Activated T-cell treated with anti-CD3 and anti-CD28 coated beads, Interleukin-2, amount 50 U/mL, for 72 hours (primary cell): ENCODE results near the gene HNRNPUL2. TPM values are rescaled to one million over a fixed set of nuclear protein-coding genes. Genes with fewer than 3 reads are reported as not detected.

Experiments used
- ATAC-seq, 2 donors: fragments of 150-1000 bp; cut with Tn5 transposase; replicated peaks in 1 of 2; 2 replicates each; pipeline ENCODE4 v1.10.0; 2021; ENCODE audit warnings: moderate library complexity in 2 of 2, mild to moderate bottlenecking in 1 of 2
- DNase-seq, 2 donors: peaks; one replicate each; pipeline ENCODE4 v3.0.0; 2021 to 2022; ENCODE audit warnings: mixed read lengths in 1 of 2
- H3K27ac Mint-ChIP-seq: one replicate; pipeline ENCODE4 v1.8.0; 2022; ENCODE audit warnings: mild to moderate bottlenecking, moderate library complexity, mixed read lengths
- H3K27me3 Mint-ChIP-seq: one replicate; pipeline ENCODE4 v1.8.0; 2022; ENCODE audit warnings: low read depth, mixed read lengths
- H3K36me3 Mint-ChIP-seq, 2 donors: one replicate each; pipeline ENCODE4 v1.8.0; 2022; ENCODE audit warnings: mixed read lengths in 2 of 2, mild to moderate bottlenecking in 1 of 2; ENCODE audit not compliant: insufficient read depth in 2 of 2
- H3K4me1 Mint-ChIP-seq: one replicate; pipeline ENCODE4 v1.8.0; 2022; ENCODE audit warnings: low read depth, mixed read lengths
- H3K4me3 Mint-ChIP-seq, 2 donors: one replicate each; pipeline ENCODE4 v1.8.0; 2022; ENCODE audit warnings: mild to moderate bottlenecking in 2 of 2, mixed read lengths in 2 of 2, moderate library complexity in 2 of 2
- H3K9me3 Mint-ChIP-seq, 2 donors: one replicate each; pipeline ENCODE4 v1.8.0; 2022; ENCODE audit warnings: mixed read lengths in 2 of 2
- total RNA-seq, 2 donors: library from RNA; stranded (reverse); gene quantifications; one replicate each; pipeline ENCODE4 v1.2.3, GENCODE V29; 2022

Gene HNRNPUL2
- total RNA-seq, 2 donors from 2014 or later, result 56.7 to 66.8 TPM

DNA sequence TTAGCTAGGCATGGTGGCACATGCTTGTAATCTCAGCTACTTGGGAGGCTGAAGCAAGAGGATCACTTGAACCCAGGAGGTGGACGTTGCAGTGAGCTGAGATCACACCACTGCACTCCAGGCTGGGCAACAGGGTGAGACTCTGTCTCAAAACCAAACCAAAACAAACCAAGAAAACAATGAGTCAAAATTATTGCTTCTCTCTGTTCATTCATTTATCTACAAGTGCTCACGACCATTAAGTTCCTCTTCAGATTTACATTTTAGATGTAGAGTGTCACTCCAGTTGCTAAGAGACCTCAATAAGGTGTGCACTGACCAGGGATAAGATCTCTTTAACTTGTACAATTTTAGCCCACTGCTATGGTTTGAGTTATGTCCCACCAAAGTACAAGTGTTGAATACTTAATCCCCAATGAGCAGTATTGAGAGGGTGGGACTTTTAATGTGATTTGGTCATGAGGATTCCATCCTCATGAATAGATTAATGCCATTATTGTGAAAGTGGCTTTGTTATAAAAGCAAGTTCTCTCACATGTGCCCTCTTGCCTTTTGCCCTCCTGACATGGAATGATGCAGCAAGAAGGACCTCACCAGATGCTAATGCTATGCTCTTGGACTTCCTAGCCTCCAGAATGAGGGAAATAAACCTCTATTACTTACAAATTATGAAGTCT lies 7.8 kb downstream of the HNRNPUL2 start:
- no peaks in the 10 kb centered on the region for H3K27me3 Mint-ChIP-seq
- peaks cover 66% of the 10 kb centered on the region for H3K4me1 Mint-ChIP-seq
- DNase-seq, result no peak
- peak overlapping the region in 1 of 2 donors; percentile 37 for H3K4me3 Mint-ChIP-seq
- peak; percentile 50 to 78 for ATAC-seq
- peaks cover 26 to 59% of the 10 kb centered on the region in 2 donors for H3K36me3 Mint-ChIP-seq
- no peaks in the 10 kb centered on the region for H3K9me3 Mint-ChIP-seq
- peak overlapping the region; percentile 88 for H3K27ac Mint-ChIP-seq

DNA sequence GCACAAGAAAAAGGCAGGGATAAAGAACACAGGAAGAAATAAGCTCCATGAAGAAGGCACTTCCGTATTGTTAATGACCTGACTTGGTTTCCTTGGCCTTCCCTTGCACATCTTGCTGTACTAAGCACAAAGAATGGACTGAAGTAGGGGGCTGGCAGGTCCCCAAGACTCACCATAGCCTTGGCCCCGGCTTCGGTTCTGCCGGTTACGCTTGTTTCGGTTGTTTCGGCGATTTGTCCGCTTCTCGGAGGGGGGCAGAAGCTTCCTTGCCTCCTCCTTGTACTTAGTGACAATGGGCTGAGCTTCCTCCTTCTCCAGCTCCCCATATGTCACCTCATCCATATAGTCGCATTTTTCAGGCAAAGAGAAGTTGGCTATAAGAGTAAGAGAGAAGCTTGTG lies 10.4 kb downstream of the HNRNPUL2 start:
- Mint-ChIP-seq H3K9me3 (no peaks in the 10 kb centered on the region), H3K27ac (peak overlapping the region; percentile 73), H3K4me3 (no peak overlapping the region), H3K27me3 (no peaks in the 10 kb centered on the region), H3K36me3 (peaks cover 12 to 49% of the 10 kb centered on the region in 2 donors), H3K4me1 (peaks cover 71% of the 10 kb centered on the region)
- DNase-seq (no peak), ATAC-seq (no peak)

DNA sequence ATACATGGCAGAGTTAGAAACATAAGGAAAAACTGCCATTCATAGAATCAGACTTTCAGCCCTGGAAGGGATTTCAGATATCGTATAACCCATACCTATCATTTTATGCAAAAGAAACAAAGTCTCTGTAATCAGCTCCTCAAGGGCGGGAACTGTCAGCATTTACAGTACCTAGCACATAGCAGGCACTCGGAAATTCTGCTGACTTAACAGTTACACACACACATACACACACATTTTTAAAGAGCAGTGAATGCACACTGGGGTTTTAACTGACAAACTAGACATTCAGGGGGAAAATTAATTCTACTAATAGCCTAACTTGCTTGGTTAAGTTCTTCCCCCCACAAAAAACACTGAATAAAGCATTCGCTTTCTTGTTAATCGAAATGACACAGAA lies 11.1 kb downstream of the HNRNPUL2 start:
- ATAC-seq, result no peak
- peaks cover 9 to 46% of the 10 kb centered on the region in 2 donors for H3K36me3 Mint-ChIP-seq
- H3K4me1 Mint-ChIP-seq, result peaks cover 66% of the 10 kb centered on the region
- no peaks in the 10 kb centered on the region for H3K27me3 Mint-ChIP-seq
- no peak for DNase-seq
- no peak overlapping the region for H3K4me3 Mint-ChIP-seq
- peak overlapping the region; percentile 24 for H3K27ac Mint-ChIP-seq
- no peaks in the 10 kb centered on the region for H3K9me3 Mint-ChIP-seq

DNA sequence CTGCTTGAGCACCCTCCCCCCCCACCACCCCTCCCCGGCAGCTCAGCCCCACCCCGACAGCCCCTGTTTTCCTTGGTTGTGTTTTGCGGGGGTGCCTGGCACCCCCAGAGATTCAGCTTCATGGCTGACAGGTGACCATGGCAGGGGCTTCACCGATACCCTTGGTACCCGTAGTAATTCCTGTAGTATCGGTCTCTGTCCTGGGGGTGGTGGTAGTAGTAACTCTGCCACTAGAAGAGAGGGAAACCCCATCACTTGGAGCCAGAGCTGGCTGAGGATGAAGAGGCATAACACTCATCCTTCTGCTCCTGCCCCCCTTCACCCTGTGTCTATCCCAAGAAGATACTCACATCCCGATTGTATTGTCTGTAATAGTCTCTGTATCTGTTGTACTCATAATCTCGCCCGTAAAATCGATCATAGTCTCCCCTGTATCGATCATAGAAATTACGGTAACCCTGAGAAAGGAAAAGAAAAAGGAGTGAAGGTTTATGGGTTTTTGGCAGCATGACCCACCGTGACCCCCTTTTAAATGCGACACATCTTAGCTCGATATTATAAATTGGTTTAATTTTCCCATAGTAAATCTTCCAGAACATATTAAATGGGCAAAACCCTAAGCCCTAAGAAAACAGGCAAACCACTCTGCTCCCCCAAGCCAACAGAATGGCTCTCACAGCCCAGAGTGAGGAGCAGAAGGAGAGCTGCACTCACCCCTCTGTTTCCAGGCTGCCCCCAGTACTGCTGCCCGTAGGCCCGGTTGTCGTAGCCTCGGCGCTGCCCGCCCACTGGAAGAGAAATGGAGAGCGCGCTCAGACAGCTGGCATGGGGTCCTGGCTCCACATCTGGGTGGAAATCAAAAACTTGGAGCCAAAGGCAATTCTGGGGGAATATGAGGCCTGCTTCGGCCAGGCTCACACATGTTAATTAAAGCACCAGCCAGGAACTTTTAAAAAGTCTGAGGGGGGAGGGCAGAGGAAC lies 11.8 kb downstream of the HNRNPUL2 start:
- Mint-ChIP-seq H3K27ac (peak overlapping the region; percentile 24), H3K4me3 (no peak overlapping the region), H3K9me3 (no peaks in the 10 kb centered on the region), H3K36me3 (peaks cover 9 to 43% of the 10 kb centered on the region in 2 donors), H3K27me3 (no peaks in the 10 kb centered on the region), H3K4me1 (peaks cover 63% of the 10 kb centered on the region)
- DNase-seq (no peak), ATAC-seq (no peak)

DNA sequence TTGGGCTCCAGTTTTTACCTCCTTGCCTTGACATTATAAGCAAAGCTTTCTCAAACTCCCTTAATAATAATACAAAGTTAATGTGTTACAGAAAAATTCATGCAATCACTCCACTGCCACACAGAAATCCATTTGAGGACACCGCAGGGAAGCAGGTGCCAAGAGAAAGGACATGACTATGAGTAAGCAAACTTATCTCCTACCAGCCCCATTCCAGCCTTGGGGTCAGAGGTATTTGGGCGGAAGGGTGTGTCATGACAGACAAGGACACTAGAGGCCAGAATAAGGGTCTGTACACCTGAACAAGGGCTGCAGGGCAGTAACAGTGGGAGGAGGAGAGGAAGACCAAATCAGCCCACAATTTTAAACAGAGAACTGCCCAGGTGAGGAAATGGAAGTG lies 13.9 kb downstream of the HNRNPUL2 start:
- no peak for ATAC-seq
- peaks cover 4 to 31% of the 10 kb centered on the region in 2 donors for H3K36me3 Mint-ChIP-seq
- H3K9me3 Mint-ChIP-seq, result no peaks in the 10 kb centered on the region
- peak overlapping the region; percentile 98 for H3K27ac Mint-ChIP-seq
- H3K4me1 Mint-ChIP-seq, result peaks cover 65% of the 10 kb centered on the region
- peak overlapping the region in 1 of 2 donors; percentile 85 for H3K4me3 Mint-ChIP-seq
- no peaks in the 10 kb centered on the region for H3K27me3 Mint-ChIP-seq
- DNase-seq, result no peak

DNA sequence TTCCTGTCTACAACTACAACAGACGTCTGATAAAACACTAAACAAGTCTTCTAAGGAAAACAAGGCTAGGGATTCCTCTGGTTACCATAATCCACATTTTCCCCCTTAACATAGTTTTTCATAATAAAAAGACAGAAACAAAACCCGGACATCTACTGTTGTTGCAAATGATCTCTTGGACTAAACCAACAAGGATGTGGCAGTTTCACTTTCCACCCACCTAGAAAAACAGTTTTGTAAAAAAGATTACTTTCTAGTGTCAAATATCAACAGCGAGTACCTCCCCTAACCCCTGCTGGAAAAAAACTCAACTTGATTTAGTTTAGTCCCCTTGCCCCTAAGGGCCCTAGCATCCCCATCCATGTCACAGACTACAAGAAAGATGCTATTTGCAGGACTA lies 14.4 kb downstream of the HNRNPUL2 start:
- ATAC-seq (no peak), DNase-seq (no peak)
- H3K4me3 Mint-ChIP-seq, result peak overlapping the region; percentile 59 to 85
- H3K9me3 Mint-ChIP-seq, result no peaks in the 10 kb centered on the region
- H3K27ac Mint-ChIP-seq, result peak overlapping the region; percentile 98
- H3K4me1 Mint-ChIP-seq, result peaks cover 65% of the 10 kb centered on the region
- peaks cover under 1 to 26% of the 10 kb centered on the region in 2 donors for H3K36me3 Mint-ChIP-seq
- no peaks in the 10 kb centered on the region for H3K27me3 Mint-ChIP-seq

DNA sequence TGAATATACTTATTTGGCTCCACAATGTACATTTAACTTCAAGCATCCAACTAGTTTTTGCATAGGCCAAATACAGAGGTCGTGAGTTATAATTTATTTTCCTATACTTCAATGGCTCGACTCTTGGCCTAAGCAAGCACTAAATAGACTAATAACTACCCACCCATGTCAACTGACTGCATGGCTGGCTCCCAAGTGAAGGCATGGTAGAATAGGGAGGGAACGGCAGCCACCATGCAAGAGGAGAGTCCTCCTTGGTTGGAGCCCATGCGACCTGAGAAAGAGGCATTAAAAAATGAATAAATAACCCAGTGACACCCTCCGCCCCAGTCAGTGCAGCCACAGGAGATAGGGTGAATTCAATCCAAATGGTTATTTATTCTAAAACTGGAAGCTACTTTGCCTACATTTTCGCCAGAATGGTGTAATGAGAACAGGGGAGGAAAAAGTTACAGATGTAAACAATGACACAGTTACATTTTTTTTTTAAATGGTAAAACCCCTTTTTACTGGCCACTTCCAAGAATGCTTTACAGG lies 14.9 kb downstream of the HNRNPUL2 start:
- no peak for ATAC-seq
- peak overlapping the region; percentile 98 for H3K27ac Mint-ChIP-seq
- H3K9me3 Mint-ChIP-seq, result no peaks in the 10 kb centered on the region
- H3K36me3 Mint-ChIP-seq, result peaks cover 0 to 23% of the 10 kb centered on the region in 2 donors
- H3K4me3 Mint-ChIP-seq, result peak overlapping the region; percentile 59 to 85
- no peaks in the 10 kb centered on the region for H3K27me3 Mint-ChIP-seq
- DNase-seq, result no peak
- H3K4me1 Mint-ChIP-seq, result peaks cover 69% of the 10 kb centered on the region

DNA sequence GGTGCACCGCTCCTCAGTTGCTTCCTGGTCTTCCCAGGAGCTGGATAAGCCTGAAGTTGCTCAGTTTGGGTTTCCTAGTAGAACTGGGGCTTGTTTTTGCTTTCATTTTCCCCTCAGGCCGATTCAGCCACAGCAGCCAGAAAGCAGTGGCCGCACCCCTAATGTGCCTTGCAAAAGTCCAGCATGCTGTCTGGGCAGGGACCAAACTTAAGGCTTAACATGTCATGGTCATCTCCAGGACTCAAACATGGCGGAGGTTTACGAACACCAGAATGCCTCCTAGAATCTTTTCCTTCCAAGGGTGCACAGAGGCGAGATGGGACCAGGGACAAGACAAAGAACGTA lies 17.3 kb downstream of the HNRNPUL2 start:
- Mint-ChIP-seq H3K27ac (peak overlapping the region; percentile 93), H3K4me3 (peak overlapping the region; percentile 89), H3K27me3 (no peaks in the 10 kb centered on the region), H3K36me3 (peaks cover 0 to 17% of the 10 kb centered on the region in 2 donors), H3K9me3 (no peaks in the 10 kb centered on the region), H3K4me1 (peaks cover 80% of the 10 kb centered on the region)
- peak in 1 of 2 donors; percentile 23 for DNase-seq
- no peak for ATAC-seq

DNA sequence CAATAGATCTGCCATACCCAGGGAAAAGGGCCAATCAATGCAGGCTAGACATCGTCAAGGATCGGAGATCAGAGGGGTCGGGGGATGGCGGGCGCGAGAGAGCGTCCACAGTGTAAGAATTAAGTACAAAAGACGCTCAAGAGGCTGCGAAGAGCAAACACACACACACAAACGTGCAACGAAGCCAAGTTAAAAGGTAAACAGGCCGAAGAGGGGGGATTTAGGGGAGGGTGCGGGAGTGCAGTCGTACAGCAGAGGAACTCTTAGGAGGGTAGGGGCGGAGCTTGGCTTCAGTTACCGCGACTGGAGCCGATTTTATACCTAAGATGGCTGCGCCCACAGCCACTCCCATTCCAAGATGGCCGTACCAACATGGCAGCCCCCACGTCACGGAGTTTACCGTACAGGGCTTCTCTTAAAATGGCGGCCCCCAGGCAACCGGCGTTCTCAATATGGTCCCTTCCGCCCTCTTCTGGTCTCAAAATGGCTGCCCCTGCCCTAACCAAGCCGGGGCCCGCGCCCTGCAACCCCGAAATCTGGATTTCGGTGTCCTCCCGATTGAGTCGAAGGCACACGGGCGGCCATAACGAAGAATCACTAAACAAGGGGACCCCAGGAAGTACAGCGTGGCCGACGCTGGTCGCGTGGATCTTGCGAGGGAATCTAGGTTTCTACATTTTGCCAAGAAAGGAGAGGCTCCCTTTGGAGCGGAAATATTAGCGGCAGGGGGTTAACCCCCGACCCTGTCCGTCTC lies 17.8 kb downstream of the HNRNPUL2 start:
- DNase-seq (peak; percentile 96 to 97), ATAC-seq (peak; percentile 77 to 79)
- Mint-ChIP-seq H3K4me1 (peaks cover 75% of the 10 kb centered on the region), H3K4me3 (peak overlapping the region; percentile 89), H3K36me3 (peaks cover 0 to 17% of the 10 kb centered on the region in 2 donors), H3K27me3 (no peaks in the 10 kb centered on the region), H3K27ac (peak overlapping the region; percentile 93), H3K9me3 (no peaks in the 10 kb centered on the region)

DNA sequence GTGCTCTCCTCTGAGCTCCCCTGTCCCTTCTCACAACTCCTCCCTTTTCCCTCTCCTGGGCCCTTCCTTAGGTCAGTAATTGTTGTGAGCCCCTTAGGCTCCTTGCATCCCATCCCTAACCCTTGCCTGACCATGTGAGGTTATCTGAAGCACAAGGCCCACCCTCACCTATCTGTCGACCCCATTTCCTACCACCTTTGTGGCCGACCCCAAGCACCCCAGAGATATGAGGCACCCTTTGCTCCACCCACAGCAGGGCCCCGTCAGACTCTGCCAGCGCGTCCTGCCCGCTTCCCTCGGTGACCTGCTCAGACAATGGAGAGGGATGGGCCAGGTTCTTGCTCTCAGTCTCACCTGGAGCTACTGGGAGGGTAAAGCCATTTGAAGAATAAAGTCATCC lies 18.5 kb downstream of the HNRNPUL2 start:
- Mint-ChIP-seq H3K9me3 (no peaks in the 10 kb centered on the region), H3K27ac (peak overlapping the region; percentile 93), H3K27me3 (no peaks in the 10 kb centered on the region), H3K4me3 (peak overlapping the region; percentile 89), H3K36me3 (peaks cover 0 to 14% of the 10 kb centered on the region in 2 donors), H3K4me1 (peaks cover 69% of the 10 kb centered on the region)
- DNase-seq (peak; percentile 64 to 65), ATAC-seq (peak; percentile 42 to 49)

DNA sequence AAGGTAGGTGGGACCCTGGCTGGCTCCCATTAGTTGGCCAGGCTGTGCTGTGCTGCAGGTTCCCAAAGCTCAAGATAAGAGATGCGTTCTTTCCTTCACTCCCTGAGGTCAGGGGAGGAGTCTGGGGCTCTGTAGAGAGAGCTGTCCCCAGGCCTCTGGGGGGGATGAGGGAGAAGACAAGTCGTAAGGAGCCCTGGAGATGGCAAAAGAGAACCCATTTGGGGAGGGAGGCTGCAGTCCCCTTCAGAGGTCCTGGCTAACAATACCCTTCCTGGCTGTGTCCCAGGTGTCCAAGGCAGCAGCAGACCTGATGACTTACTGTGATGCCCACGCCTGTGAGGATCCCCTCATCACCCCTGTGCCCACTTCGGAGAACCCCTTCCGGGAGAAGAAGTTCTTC lies 18.9 kb downstream of the HNRNPUL2 start:
- ATAC-seq, result no peak
- no peaks in the 10 kb centered on the region for H3K27me3 Mint-ChIP-seq
- peak overlapping the region; percentile 89 for H3K4me3 Mint-ChIP-seq
- no peaks in the 10 kb centered on the region for H3K9me3 Mint-ChIP-seq
- H3K27ac Mint-ChIP-seq, result peak overlapping the region; percentile 93
- peaks cover 65% of the 10 kb centered on the region for H3K4me1 Mint-ChIP-seq
- DNase-seq, result no peak
- peaks cover 0 to 14% of the 10 kb centered on the region in 2 donors for H3K36me3 Mint-ChIP-seq

DNA sequence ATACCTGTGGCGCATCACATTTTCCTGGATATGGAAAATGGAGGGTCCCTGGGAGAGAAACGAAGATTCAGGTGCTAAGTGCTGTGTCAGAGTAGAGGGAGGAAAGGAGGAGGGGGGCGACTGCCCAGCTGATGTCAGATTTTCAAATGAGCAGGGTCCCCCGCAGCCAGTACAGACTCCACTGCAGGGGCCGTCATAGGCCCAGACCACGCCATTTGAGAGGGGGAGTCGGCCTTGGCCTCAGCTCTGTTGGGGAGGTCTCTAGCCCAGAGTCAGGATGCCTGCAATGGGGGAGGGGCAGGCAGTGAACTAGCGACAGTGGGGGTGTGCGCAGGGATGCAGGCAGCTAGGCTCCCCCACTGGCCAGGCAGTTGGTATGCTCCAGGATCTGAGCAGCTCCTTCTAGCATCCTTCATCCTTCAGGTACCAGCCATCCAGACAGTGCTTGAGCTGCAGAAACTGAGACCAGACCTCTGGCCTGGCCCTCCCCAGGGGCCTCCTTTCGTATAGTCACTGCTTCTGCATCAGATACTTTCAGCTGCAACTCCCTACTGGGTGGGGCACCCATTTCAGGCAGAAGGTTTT lies 19.9 kb downstream of the HNRNPUL2 start, which contains the start of the genes BSCL2 and GNG3:
Gene BSCL2 (minus strand): TSS at position 148 of the 585 bp plus-strand sequence. CDS start 229 bp downstream, outside the sequence.
Gene GNG3 (plus strand): TSS at position 400 of the 585 bp plus-strand sequence. CDS start 620 bp downstream, outside the sequence.
- no peak for ATAC-seq
- H3K27ac Mint-ChIP-seq, result no peak within 1 kb of the TSS
- DNase-seq, result peak in 1 of 2 donors; percentile 11
- H3K36me3 Mint-ChIP-seq, result peaks cover 0 to 10% of the 10 kb centered on the region in 2 donors
- peaks cover 55% of the 10 kb centered on the region for H3K4me1 Mint-ChIP-seq
- peak within 1 kb of the TSS; percentile 89 to 96 for H3K4me3 Mint-ChIP-seq
- H3K9me3 Mint-ChIP-seq, result no peaks in the 10 kb centered on the region
- no peaks in the 10 kb centered on the region for H3K27me3 Mint-ChIP-seq
